Adrenal gland (tissue), 5 donors: ENCODE measurements around the gene ZP2.

Source experiments
- CTCF ChIP-seq, 6 experiments: fragments of 450-650 bp in 4 of 6; fragments of 200-600 bp in 2 of 6; sonication (generic) in 1 of 6; IDR thresholded peaks; 1 replicate in 5 of 6; 2 replicates in 1 of 6; pipeline versions ENCODE4 v1.5.1 to v1.8.0; 2016 to 2021; ENCODE audit warnings: antibody characterized with exemption in 6 of 6, mild to moderate bottlenecking in 2 of 6, moderate library complexity in 1 of 6
- POLR2A ChIP-seq, 2 donors: fragments of 450-650 bp; IDR thresholded peaks; one replicate each; pipeline ENCODE4 v1.6.1; 2017; ENCODE audit warnings: antibody characterized with exemption in 2 of 2, mild to moderate bottlenecking in 2 of 2, moderate library complexity in 1 of 2
- donor health status: DM: no; HTN: no; CAD: no.

- no peak for TF ChIP-seq CTCF (IDR thresholded peaks at IDR 0.05)
- no peak for TF ChIP-seq POLR2A (IDR thresholded peaks at IDR 0.05)
Measured at GRCh38 chr16:21226749-21227148, 15.4 kb upstream of the ZP2 start.
